DOHH2 (cell line): ENCODE measurements around the gene NOP56.

ENCODE experiments used
- H3F3A ChIP-seq: fragments of 200-600 bp; sonication (generic), shearing (Covaris generic); 2 replicates; pipeline ENCODE4 v1.6.0; 2016; ENCODE audit warnings: antibody characterized with exemption, mild to moderate bottlenecking; ENCODE audit not compliant: control insufficient read depth, insufficient read depth
- H3K27ac ChIP-seq: fragments of 200-600 bp; sonication (generic); 2 replicates; pipeline ENCODE4 v1.5.1; 2014; ENCODE audit warnings: low read depth, mild to moderate bottlenecking, low read length, moderate library complexity
- H3K27me3 ChIP-seq: fragments of 200-600 bp; sonication (generic); 2 replicates; pipeline ENCODE4 v1.6.1; 2014; ENCODE audit warnings: mild to moderate bottlenecking, low read length, mixed read lengths; ENCODE audit not compliant: control insufficient read depth
- H3K36me3 ChIP-seq: fragments of 200-600 bp; sonication (generic); 2 replicates; pipeline ENCODE4 v1.6.1; 2014; ENCODE audit warnings: mild to moderate bottlenecking, low read length, moderate library complexity, mixed read lengths; ENCODE audit not compliant: control insufficient read depth
- H3K4me1 ChIP-seq: fragments of 200-600 bp; sonication (generic); 2 replicates; pipeline ENCODE4 v1.6.1; 2014; ENCODE audit warnings: mild to moderate bottlenecking, low read length, mixed read lengths; ENCODE audit not compliant: control insufficient read depth
- H3K4me2 ChIP-seq: fragments of 200-600 bp; sonication (generic); 2 replicates; pipeline ENCODE4 v1.6.0; 2014; ENCODE audit warnings: mild to moderate bottlenecking, low read length, moderate library complexity
- H3K4me3 ChIP-seq: fragments of 200-600 bp; sonication (generic); 2 replicates; pipeline ENCODE4 v1.5.1; 2014; ENCODE audit warnings: mild to moderate bottlenecking, low read length, mixed read lengths
- H3K79me2 ChIP-seq: fragments of 200-600 bp; sonication (generic); 2 replicates; pipeline ENCODE4 v1.6.1; 2014; ENCODE audit warnings: mild to moderate bottlenecking, low read length, mixed read lengths; ENCODE audit not compliant: control insufficient read depth
- H3K9me2 ChIP-seq: fragments of 200-600 bp; sonication (generic); replicated peaks from 2 replicates; pipeline ENCODE4 v1.6.1; 2014; ENCODE audit warnings: mild to moderate bottlenecking, low read length, mixed read lengths; ENCODE audit not compliant: control insufficient read depth
- H3K9me3 ChIP-seq: fragments of 200-600 bp; sonication (generic); 2 replicates; pipeline ENCODE4 v1.6.1; 2014; ENCODE audit warnings: antibody characterized with exemption, low read length, mixed read lengths; ENCODE audit not compliant: control insufficient read depth, insufficient read depth
- H4K20me1 ChIP-seq: fragments of 200-600 bp; sonication (generic); 2 replicates; pipeline ENCODE4 v1.6.0; 2014; ENCODE audit warnings: low read depth, mild to moderate bottlenecking, antibody characterized with exemption, low read length, moderate library complexity; ENCODE audit not compliant: control insufficient read depth, insufficient read depth
- EZH2phosphoT487 ChIP-seq: fragments of 200-600 bp; sonication (generic); IDR thresholded peaks from 2 replicates; pipeline ENCODE4 v1.6.1; 2017; ENCODE audit warnings: borderline replicate concordance, mild to moderate bottlenecking, antibody characterized with exemption, low read length, moderate library complexity, mixed read lengths
- TF ChIP-seq, protein P1 (sequence below): fragments of 200-600 bp; sonication (generic); IDR thresholded peaks from one replicate; pipeline ENCODE4 v1.5.1; 2014; ENCODE audit warnings: antibody characterized with exemption, mild to moderate bottlenecking, low read depth, low read length; ENCODE audit not compliant: poor library complexity, severe bottlenecking

NOP56 gene

DNA sequence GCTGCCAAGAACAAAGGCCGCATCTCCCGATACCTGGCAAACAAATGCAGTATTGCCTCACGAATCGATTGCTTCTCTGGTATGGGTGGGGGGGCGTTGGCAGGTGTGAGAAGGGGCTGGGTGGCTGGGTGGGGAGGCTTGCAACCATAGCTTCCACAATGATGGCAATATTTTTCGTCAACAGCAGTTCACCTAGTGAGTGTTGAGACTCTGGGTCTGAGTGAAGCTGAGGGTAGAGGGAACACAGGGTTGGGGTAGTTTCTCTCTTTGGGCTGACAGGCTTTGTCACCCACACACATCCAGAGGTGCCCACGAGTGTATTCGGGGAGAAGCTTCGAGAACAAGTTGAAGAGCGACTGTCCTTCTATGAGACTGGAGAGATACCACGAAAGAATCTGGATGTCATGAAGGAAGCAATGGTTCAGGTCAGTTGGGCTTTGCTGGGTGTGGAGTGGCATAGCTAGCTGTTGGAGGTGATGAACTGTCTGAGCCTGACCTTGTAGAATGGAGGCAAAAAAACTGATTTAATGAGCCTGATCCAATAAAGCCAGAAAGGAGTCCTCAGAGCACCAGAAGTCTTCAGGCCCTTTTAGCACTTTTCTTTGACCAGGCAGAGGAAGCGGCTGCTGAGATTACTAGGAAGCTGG lies 4.2 kb downstream of the NOP56 start:
- Histone ChIP-seq H3K4me3 (no peak overlapping the region), H3K4me2 (no peak overlapping the region), H3K4me1 (peaks cover 13% of the 10 kb centered on the region), H3K36me3 (peaks cover 91% of the 10 kb centered on the region), H3K79me2 (peaks cover 45% of the 10 kb centered on the region), H4K20me1 (peaks cover 36% of the 10 kb centered on the region), H3K9me2 (no peaks in the 10 kb centered on the region), H3F3A (peaks cover 83% of the 10 kb centered on the region), H3K9me3 (no peaks in the 10 kb centered on the region), H3K27me3 (no peaks in the 10 kb centered on the region), H3K27ac (no peak overlapping the region)
- TF ChIP-seq, protein P1, sequence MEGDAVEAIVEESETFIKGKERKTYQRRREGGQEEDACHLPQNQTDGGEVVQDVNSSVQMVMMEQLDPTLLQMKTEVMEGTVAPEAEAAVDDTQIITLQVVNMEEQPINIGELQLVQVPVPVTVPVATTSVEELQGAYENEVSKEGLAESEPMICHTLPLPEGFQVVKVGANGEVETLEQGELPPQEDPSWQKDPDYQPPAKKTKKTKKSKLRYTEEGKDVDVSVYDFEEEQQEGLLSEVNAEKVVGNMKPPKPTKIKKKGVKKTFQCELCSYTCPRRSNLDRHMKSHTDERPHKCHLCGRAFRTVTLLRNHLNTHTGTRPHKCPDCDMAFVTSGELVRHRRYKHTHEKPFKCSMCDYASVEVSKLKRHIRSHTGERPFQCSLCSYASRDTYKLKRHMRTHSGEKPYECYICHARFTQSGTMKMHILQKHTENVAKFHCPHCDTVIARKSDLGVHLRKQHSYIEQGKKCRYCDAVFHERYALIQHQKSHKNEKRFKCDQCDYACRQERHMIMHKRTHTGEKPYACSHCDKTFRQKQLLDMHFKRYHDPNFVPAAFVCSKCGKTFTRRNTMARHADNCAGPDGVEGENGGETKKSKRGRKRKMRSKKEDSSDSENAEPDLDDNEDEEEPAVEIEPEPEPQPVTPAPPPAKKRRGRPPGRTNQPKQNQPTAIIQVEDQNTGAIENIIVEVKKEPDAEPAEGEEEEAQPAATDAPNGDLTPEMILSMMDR: no peak
- TF ChIP-seq EZH2phosphoT487: no peak

DNA sequence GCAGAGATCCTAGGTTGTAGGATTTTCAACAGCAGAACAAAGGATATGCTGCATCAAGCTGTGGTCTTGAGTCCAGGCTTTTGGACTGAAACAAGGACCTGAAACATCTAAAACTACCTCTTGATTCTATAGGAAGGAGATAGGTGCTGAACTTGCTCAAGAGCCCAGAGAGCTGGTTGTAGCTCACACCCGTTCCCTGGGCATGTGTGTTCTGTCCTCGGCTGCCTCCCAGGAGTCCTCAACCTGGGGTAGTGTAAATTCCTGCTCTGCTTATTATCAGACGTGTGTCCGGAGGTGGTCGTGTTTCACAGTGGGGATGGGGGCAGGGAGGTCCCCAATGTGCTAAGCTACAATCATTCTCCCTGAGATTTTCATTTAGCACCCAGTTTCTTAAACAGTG lies 4.8 kb downstream of the NOP56 start:
- Histone ChIP-seq H3K9me2 (no peaks in the 10 kb centered on the region), H3K9me3 (no peaks in the 10 kb centered on the region), H3K27me3 (no peaks in the 10 kb centered on the region), H3K4me3 (no peak overlapping the region), H3K4me2 (no peak overlapping the region), H3K79me2 (peaks cover 45% of the 10 kb centered on the region), H3K4me1 (peaks cover 18% of the 10 kb centered on the region), H3F3A (peaks cover 88% of the 10 kb centered on the region), H3K36me3 (peaks cover 94% of the 10 kb centered on the region), H3K27ac (no peak overlapping the region), H4K20me1 (peaks cover 36% of the 10 kb centered on the region)
- TF ChIP-seq EZH2phosphoT487: no peak
- TF ChIP-seq, protein P1: no peak

DNA sequence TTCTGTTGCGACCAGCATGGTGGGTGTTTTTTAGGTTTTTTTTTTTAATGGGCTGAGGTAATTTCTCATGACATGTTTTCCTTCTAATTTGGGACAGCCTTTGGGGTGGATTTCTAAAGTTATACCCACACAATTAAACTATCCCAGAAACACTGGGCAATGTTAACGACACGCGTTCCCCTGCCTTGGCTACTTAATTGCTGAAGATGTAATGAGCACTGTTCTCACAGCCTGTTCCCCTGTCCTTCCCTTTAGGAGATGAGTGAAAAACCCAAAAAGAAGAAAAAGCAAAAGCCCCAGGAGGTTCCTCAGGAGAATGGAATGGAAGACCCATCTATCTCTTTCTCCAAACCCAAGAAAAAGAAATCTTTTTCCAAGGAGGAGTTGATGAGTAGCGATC lies 5.2 kb downstream of the NOP56 start:
- Histone ChIP-seq H3K79me2 (peaks cover 45% of the 10 kb centered on the region), H3K27ac (no peak overlapping the region), H3K9me2 (no peaks in the 10 kb centered on the region), H3K36me3 (peaks cover 93% of the 10 kb centered on the region), H3F3A (peaks cover 89% of the 10 kb centered on the region), H3K27me3 (no peaks in the 10 kb centered on the region), H3K9me3 (no peaks in the 10 kb centered on the region), H3K4me2 (no peak overlapping the region), H3K4me3 (no peak overlapping the region), H4K20me1 (peaks cover 36% of the 10 kb centered on the region), H3K4me1 (peaks cover 19% of the 10 kb centered on the region)
- TF ChIP-seq EZH2phosphoT487: no peak
- TF ChIP-seq, protein P1: no peak
